Kidney (tissue), 14 donors: ENCODE measurements around the gene RNF214. TPM values are rescaled to one million over a fixed set of nuclear protein-coding genes. Genes with fewer than 3 reads are reported as not detected.

Experiments used
- DNase-seq, 5 donors: peaks; one replicate each; pipeline ENCODE4 v3.0.0-alpha.2; 2013 to 2020
- FAIRE-seq: peaks from 2 replicates; lab custom pipeline; 2012; peaks lifted over from hg19 to GRCh38; lab: Jason Lieb, UNC
- H3K27ac ChIP-seq, 2 donors: one replicate each; pipeline ENCODE4 v1.7.0; 2013; ENCODE audit warnings: low read depth in 2 of 2, low read length in 2 of 2, inconsistent platforms in 1 of 2
- H3K27me3 ChIP-seq: one replicate; pipeline ENCODE4 v1.7.1; 2013; ENCODE audit warnings: low read length, inconsistent platforms; ENCODE audit not compliant: control insufficient read depth, insufficient read depth
- H3K36me3 ChIP-seq, 3 donors: one replicate each; pipeline versions ENCODE4 v1.7.0 to v1.7.1; 2013; ENCODE audit warnings: low read length in 3 of 3, control low read depth in 1 of 3, inconsistent platforms in 1 of 3; ENCODE audit not compliant: insufficient read depth in 3 of 3, control insufficient read depth in 2 of 3
- H3K4me1 ChIP-seq, 3 donors: one replicate each; pipeline versions ENCODE4 v1.7.0 to v1.7.1; 2013; ENCODE audit warnings: low read length in 3 of 3, inconsistent platforms in 1 of 3, low read depth in 1 of 3; ENCODE audit not compliant: control insufficient read depth in 2 of 3, insufficient read depth in 2 of 3
- H3K4me3 ChIP-seq, 3 donors: one replicate each; pipeline versions ENCODE4 v1.7.0 to v1.8.1; 2013; ENCODE audit warnings: low read length in 3 of 3, control low read depth in 1 of 3, inconsistent platforms in 1 of 3
- H3K9ac ChIP-seq, 3 donors: one replicate each; pipeline versions ENCODE4 v1.7.0 to v1.7.1; 2013; ENCODE audit warnings: low read length in 3 of 3, control low read depth in 1 of 3, inconsistent platforms in 1 of 3
- H3K9me3 ChIP-seq, 3 donors: one replicate each; pipeline versions ENCODE4 v1.7.0 to v1.7.1; 2013; ENCODE audit warnings: low read length in 3 of 3, control low read depth in 1 of 3, inconsistent platforms in 1 of 3; ENCODE audit not compliant: control insufficient read depth in 2 of 3, insufficient read depth in 1 of 3
- CTCF ChIP-seq: IDR thresholded peaks from 3 replicates; pipeline ENCODE4 v1.5.1; 2012; ENCODE audit warnings: mild to moderate bottlenecking, moderate library complexity, borderline replicate concordance; ENCODE audit not compliant: insufficient read depth; ENCODE audit errors: extremely low read depth
- intact Hi-C: fragments of 100-400 bp; cut with DNase I; formaldehyde crosslinking; loops from one replicate; pipeline ENCODE4 v1.11.1; 2022
- polyA plus RNA-seq: library from polyadenylated mRNA; stranded (reverse); fragments of 350-450 nt; fragmentation: Illumina TruSeq; extraction: RNeasy Lipid Tissue Mini Kit (QIAGEN cat#74804); gene quantifications from one replicate; pipeline ENCODE4 v1.2.3, GENCODE V29; 2014; ENCODE audit warnings: low read depth, low replicate concordance; ENCODE audit not compliant: insufficient read depth
- total RNA-seq: library from RNA; stranded (reverse); fragmentation: NEBNext Ultra II Directional; extraction: Animal tissue kit (Norgen Biotek cat#: 25700); gene quantifications from one replicate; pipeline ENCODE4 v1.2.1, GENCODE V29; 2021
- donor health status: control.
- donor health status: control.
- donor health status: control.
- donor health status: control.
- donor health status: control.
- donor health status: DM: yes; HTN: yes; CAD: no.
- donor health status: Normal renal cell carcinoma (clear cell type).

The RNF214 gene
- total and polyA plus RNA-seq, 2 donors from 2014 or later, result 8.5 to 24.7 TPM

- H3K27me3 ChIP-seq, result no peaks in the 10 kb centered on the region
- DNase-seq (no peak), FAIRE-seq (no peak)
- intact Hi-C loops, result no loop called here
- no peak for TF ChIP-seq CTCF
- H3K9ac ChIP-seq, result no peak overlapping the region
- no peaks in the 10 kb centered on the region for H3K4me1 ChIP-seq
- no peaks in the 10 kb centered on the region for H3K9me3 ChIP-seq
- no peak overlapping the region for H3K27ac ChIP-seq
- no peak overlapping the region for H3K4me3 ChIP-seq
- H3K36me3 ChIP-seq, result peaks cover 0 to 44% (median 24%) of the 10 kb centered on the region in 3 donors
These were observed 50.5 kb downstream of the RNF214 start for GRCh38 chr11:117282956-117283355.

- Histone ChIP-seq H3K9me3 (no peaks in the 10 kb centered on the region), H3K4me1 (no peaks in the 10 kb centered on the region), H3K36me3 (peaks cover 0 to 50% (median 30%) of the 10 kb centered on the region in 3 donors), H3K4me3 (no peak overlapping the region), H3K9ac (no peak overlapping the region), H3K27me3 (no peaks in the 10 kb centered on the region), H3K27ac (no peak overlapping the region)
- no peak for FAIRE-seq
- intact Hi-C loops, result no loop called here
- no peak for DNase-seq
- TF ChIP-seq CTCF, result no peak
These were observed 51.6 kb downstream of the RNF214 start for GRCh38 chr11:117284053-117284452.

GRCh38 chr11:117286588-117286987, 54.1 kb downstream of the RNF214 start:
- no peak overlapping the region for H3K9ac ChIP-seq
- H3K4me3 ChIP-seq, result no peak overlapping the region
- no peak overlapping the region for H3K27ac ChIP-seq
- FAIRE-seq, result no peak
- H3K4me1 ChIP-seq, result no peaks in the 10 kb centered on the region
- intact Hi-C loops, result no loop called here
- peaks cover 5 to 52% (median 38%) of the 10 kb centered on the region in 3 donors for H3K36me3 ChIP-seq
- DNase-seq, result no peak
- TF ChIP-seq CTCF, result no peak
- H3K9me3 ChIP-seq, result no peaks in the 10 kb centered on the region
- H3K27me3 ChIP-seq, result no peaks in the 10 kb centered on the region

GRCh38 chr11:117287668-117288067, 55.2 kb downstream of the RNF214 start:
- no peaks in the 10 kb centered on the region for H3K4me1 ChIP-seq
- no peak overlapping the region for H3K27ac ChIP-seq
- TF ChIP-seq CTCF, result no peak
- no peaks in the 10 kb centered on the region for H3K9me3 ChIP-seq
- H3K27me3 ChIP-seq, result no peaks in the 10 kb centered on the region
- DNase-seq, result no peak
- intact Hi-C loops, result no loop called here
- H3K36me3 ChIP-seq, result peaks cover 6 to 47% (median 31%) of the 10 kb centered on the region in 3 donors
- FAIRE-seq, result no peak
- no peak overlapping the region for H3K9ac ChIP-seq
- no peak overlapping the region for H3K4me3 ChIP-seq
